NT2/D1 (cell line): ENCODE data around the gene PDE3A.

ENCODE experiments used
- DNase-seq: peaks from one replicate; pipeline ENCODE4 v3.0.0-alpha.2; 2011; ENCODE audit warnings: low read depth, low spot score
- H3K27me3 ChIP-seq: 2 replicates; pipeline ENCODE4 v1.6.0; 2011; ENCODE audit warnings: mild to moderate bottlenecking; ENCODE audit not compliant: insufficient read length, insufficient read depth
- H3K36me3 ChIP-seq: 2 replicates; pipeline ENCODE4 v1.6.1; 2011; ENCODE audit warnings: mild to moderate bottlenecking, low read length, mixed read lengths; ENCODE audit not compliant: insufficient read depth, insufficient read length
- H3K4me1 ChIP-seq: 2 replicates; pipeline ENCODE4 v1.5.1; 2011; ENCODE audit not compliant: insufficient read depth, insufficient read length
- H3K4me3 ChIP-seq: 2 replicates; pipeline ENCODE4 v1.5.1; 2011; ENCODE audit warnings: low read depth; ENCODE audit not compliant: insufficient read length
- H3K9ac ChIP-seq: 2 replicates; pipeline ENCODE4 v1.6.0; 2011; ENCODE audit warnings: low read depth; ENCODE audit not compliant: insufficient read length
- H3K9me3 ChIP-seq: 2 replicates; pipeline ENCODE4 v1.5.1; 2011; ENCODE audit warnings: mild to moderate bottlenecking, low read length; ENCODE audit not compliant: insufficient read depth
- SUZ12 ChIP-seq: IDR thresholded peaks from 2 replicates; pipeline ENCODE4 v1.6.1; 2011; ENCODE audit not compliant: insufficient read length, insufficient read depth; ENCODE audit errors: extremely low read depth
- YY1 ChIP-seq: IDR thresholded peaks from 2 replicates; pipeline ENCODE4 v1.6.1; 2011; ENCODE audit not compliant: insufficient read length, insufficient read depth
- ZNF274 ChIP-seq: IDR thresholded peaks from 2 replicates; pipeline ENCODE4 v1.6.1; 2011; ENCODE audit warnings: mild to moderate bottlenecking, low read depth, low read length

The PDE3A gene

GRCh38 chr12:20627001-20627588, 258.8 kb downstream of the PDE3A start:
- H3K27me3 ChIP-seq, result no peaks in the 10 kb centered on the region
- no peak overlapping the region for H3K9ac ChIP-seq
- DNase-seq, result no peak
- no peak for TF ChIP-seq ZNF274
- no peak overlapping the region for H3K4me3 ChIP-seq
- peaks cover 2% of the 10 kb centered on the region for H3K4me1 ChIP-seq
- H3K9me3 ChIP-seq, result no peaks in the 10 kb centered on the region
- H3K36me3 ChIP-seq, result no peaks in the 10 kb centered on the region

- Histone ChIP-seq H3K4me3 (no peak overlapping the region), H3K9me3 (no peaks in the 10 kb centered on the region), H3K4me1 (peaks cover 2% of the 10 kb centered on the region), H3K27me3 (no peaks in the 10 kb centered on the region), H3K9ac (no peak overlapping the region), H3K36me3 (no peaks in the 10 kb centered on the region)
- no peak for TF ChIP-seq ZNF274
- TF ChIP-seq SUZ12, result no peak
- DNase-seq, result no peak
These were observed 260.0 kb downstream of the PDE3A start for GRCh38 chr12:20628226-20628787.

GRCh38 chr12:20628999-20629398, 260.7 kb downstream of the PDE3A start:
- TF ChIP-seq SUZ12 (no peak), YY1 (no peak)
- H3K27me3 ChIP-seq, result no peaks in the 10 kb centered on the region
- no peak overlapping the region for H3K4me3 ChIP-seq
- H3K9ac ChIP-seq, result no peak overlapping the region
- no peak for DNase-seq
- no peaks in the 10 kb centered on the region for H3K36me3 ChIP-seq
- peaks cover 2% of the 10 kb centered on the region for H3K4me1 ChIP-seq
- H3K9me3 ChIP-seq, result no peaks in the 10 kb centered on the region

GRCh38 chr12:20629414-20630156, 261.2 kb downstream of the PDE3A start:
- no peak overlapping the region for H3K9ac ChIP-seq
- H3K9me3 ChIP-seq, result no peaks in the 10 kb centered on the region
- no peak for TF ChIP-seq YY1
- TF ChIP-seq SUZ12, result no peak
- no peak for TF ChIP-seq ZNF274
- no peak overlapping the region for H3K4me3 ChIP-seq
- no peaks in the 10 kb centered on the region for H3K36me3 ChIP-seq
- DNase-seq, result no peak
- H3K4me1 ChIP-seq, result peaks cover 2% of the 10 kb centered on the region
- H3K27me3 ChIP-seq, result no peaks in the 10 kb centered on the region

GRCh38 chr12:20631711-20632110, 263.4 kb downstream of the PDE3A start:
- Histone ChIP-seq H3K9ac (no peak overlapping the region), H3K36me3 (no peaks in the 10 kb centered on the region), H3K27me3 (no peaks in the 10 kb centered on the region), H3K4me3 (no peak overlapping the region), H3K4me1 (peaks cover 2% of the 10 kb centered on the region), H3K9me3 (no peaks in the 10 kb centered on the region)
- DNase-seq, result no peak
- TF ChIP-seq SUZ12 (no peak), ZNF274 (no peak), YY1 (no peak)

GRCh38 chr12:20641106-20641505, 272.8 kb downstream of the PDE3A start:
- Histone ChIP-seq H3K27me3 (no peaks in the 10 kb centered on the region), H3K4me3 (no peak overlapping the region), H3K4me1 (no peaks in the 10 kb centered on the region), H3K36me3 (no peaks in the 10 kb centered on the region), H3K9ac (no peak overlapping the region), H3K9me3 (no peaks in the 10 kb centered on the region)
- TF ChIP-seq YY1, result no peak
- TF ChIP-seq ZNF274, result no peak
- TF ChIP-seq SUZ12, result no peak
- DNase-seq, result no peak

- no peak for DNase-seq
- no peak overlapping the region for H3K4me3 ChIP-seq
- H3K9me3 ChIP-seq, result no peaks in the 10 kb centered on the region
- H3K36me3 ChIP-seq, result no peaks in the 10 kb centered on the region
- H3K4me1 ChIP-seq, result no peaks in the 10 kb centered on the region
- H3K27me3 ChIP-seq, result no peaks in the 10 kb centered on the region
- no peak overlapping the region for H3K9ac ChIP-seq
- TF ChIP-seq SUZ12 (no peak), ZNF274 (no peak), YY1 (no peak)
These were observed 275.5 kb downstream of the PDE3A start for GRCh38 chr12:20643822-20644221.
